HG02885 (cell line): ENCODE data around the gene ITPK1.
A peak's percentile ranks its signal among the peaks of the same experiment; 100 is the strongest.

Experiments used
- ATAC-seq: cut with Tn5 transposase; IDR thresholded peaks from one replicate; pipeline ENCODE4 v1.9.1; 2021; ENCODE audit warnings: mild to moderate bottlenecking; ENCODE audit not compliant: unreplicated experiment, poor library complexity

The ITPK1 gene

DNA sequence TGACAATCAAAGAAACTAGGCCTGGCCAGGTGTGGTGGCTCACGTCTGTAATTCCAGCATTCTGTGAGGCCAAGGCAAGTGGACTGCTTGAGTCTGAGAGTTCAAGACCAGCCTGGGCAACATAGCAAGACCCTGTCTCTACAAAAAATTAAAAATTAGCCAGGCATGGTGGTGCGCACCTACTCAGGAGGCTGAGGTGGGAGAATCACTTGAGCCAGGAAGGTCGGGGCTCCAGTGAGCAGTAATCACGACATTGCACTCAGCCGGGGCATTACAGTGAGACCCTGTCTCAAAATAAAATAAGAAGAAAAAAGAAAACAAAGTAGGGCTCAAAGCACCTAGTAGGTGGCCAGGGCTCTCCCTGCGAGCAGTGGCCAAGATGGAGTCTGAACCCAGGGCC lies 113.7 kb downstream of the ITPK1 start:
- ATAC-seq = no peak

DNA sequence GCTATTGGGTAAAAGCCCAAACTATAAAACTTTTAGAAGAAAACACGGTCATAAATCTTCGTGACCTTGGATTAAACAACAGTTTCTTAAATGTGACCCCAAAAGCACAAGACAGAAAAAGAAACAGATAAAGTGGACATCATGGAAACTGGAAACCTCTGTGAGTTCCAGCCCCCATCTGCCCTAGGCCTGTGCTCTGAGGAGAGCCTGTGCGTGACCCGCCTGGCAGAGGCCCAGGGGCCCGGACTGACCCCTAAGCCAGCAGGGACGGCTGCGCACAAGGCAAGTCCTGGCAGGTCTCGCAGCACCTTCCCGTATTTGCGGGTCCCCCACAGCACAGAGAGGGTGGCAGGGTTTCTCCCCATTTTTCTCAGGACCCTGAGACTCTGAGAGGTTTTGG lies 116.8 kb downstream of the ITPK1 start:
- no peak for ATAC-seq

DNA sequence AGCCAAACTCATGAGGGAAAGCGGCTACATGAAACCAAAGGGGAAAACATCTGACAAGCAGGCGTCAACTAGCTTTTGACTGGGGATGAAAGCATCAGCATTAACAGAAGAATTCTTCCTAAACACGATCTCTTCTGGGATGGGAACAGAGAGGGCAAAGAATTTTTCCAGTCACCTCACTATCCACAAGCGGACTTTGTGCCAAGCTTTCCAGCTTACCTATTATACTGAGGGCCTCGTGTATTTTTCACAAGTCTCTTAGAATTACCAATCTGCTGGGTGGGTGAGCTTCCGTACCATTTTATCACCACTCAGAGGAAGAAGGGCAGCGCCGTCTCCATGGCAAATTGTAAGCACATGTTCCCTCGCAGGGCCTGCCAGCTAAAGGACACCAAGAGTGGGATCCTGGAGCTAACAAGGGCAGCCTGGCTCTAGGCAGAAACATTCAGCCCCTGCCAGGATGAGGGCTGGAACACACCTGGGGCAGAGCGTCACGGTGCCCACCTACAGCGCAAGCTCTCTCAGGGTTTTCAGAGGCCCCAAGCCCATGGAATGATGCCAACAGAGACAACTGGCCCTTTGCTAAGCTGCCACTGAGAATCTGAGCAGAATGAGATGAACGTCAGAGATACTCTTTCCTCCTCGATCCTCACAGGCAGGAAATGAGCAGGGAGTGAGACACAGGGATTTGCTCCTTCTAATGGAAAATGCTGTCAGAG lies 118.2 kb downstream of the ITPK1 start:
- ATAC-seq = no peak

DNA sequence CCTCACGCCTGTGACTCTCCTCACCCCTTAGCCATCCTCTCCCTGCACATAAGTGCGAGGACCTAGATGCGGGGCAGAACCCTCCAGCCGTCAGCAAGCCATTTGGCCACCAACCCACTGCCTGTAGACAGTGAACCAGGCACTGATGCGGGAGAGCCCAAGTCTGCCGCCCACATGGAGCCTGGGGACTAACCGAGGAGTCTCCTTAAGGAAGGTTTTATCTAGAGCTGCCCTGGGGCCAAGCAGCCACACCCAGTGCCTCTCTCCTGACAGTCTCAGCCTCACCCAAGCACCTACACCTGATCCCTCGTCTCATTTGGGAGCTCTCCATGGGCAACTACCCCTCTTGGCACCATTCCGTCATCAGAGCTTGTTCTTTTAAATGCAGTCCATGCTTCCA lies 120.1 kb downstream of the ITPK1 start:
- no peak for ATAC-seq

DNA sequence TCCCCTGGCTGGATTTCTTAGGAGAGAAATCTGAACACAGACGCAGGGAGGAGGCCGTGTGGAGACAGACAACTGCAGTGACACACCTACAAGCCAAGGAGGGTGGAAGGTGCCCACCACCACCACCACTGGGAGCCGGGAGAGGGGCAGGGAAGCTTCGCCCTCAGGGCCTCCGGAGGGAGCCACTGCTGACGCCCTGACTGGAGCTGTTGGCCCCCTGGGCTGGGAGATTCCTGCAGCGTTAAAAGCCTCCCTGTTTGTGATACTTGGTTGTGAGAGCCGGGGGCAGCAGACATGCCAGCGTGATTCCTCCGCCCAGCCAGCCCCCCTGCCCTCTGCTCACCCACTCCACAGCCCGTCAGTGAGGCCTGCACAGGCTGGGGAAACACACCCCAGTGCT lies 120.8 kb downstream of the ITPK1 start:
- no peak for ATAC-seq

DNA sequence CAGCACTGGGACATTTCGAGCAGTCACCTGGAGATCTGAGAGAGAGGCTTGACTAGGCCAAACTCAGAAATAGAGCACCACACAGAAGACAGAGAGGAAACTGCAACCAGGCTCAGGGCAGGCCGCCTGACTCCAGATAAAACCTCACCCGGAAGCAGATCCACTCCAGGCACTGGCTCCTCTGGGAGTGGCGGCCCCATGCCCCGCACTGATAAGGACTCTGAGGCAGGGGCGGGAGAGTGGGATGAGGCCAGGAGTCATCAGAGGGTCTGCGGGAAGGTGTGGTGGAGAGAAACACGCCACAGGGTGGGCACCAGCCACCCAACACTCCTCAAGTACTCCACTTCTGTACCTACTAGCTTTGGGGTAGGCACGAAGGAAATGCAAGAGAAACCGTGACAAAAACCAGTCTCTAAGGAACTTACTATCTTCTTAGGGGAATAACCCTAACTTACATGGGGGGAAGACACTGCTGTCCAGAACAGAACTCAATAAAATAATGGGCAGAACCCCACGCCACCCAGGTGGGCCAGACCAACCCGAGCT lies 121.5 kb downstream of the ITPK1 start:
- no peak for ATAC-seq

DNA sequence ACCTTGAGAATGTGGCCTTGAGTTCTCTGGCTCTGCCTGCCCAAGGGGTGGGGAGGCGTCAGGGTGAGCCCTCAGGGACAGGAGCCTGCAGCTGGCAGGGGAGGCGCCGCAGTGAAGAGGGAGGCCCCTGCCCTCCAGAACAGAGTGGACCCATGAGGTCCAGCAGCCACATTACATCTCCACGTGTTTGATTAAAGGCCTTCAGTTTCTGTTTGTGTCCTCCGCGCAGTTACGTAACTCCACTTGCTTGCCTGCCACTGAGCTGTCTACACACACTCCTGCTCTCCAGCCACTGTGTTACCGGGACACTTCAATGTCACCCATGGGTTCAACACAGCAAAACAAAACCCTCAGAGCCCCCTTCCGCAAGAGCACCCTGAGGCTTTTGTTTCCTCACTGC lies 122.4 kb downstream of the ITPK1 start:
- ATAC-seq = no peak

DNA sequence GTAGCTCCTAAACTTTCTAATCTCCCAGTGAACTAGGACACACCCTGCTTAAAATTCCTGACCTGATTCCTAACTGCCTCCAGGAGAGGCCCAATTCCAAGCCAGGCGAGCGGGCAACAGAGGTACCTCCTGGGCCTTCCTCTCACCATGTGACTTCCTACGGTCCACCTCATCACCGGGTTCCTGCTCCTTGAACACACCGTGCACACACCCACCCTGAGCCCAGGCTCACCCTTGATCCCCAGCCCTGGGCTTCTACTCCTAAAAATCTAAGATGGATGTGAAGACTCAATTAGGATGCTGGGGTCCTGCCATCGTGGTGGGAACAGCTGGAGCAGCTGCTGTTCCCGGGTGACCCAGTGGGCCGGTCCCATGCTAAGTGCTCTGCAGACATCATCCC lies 124.2 kb downstream of the ITPK1 start:
- ATAC-seq = no peak

DNA sequence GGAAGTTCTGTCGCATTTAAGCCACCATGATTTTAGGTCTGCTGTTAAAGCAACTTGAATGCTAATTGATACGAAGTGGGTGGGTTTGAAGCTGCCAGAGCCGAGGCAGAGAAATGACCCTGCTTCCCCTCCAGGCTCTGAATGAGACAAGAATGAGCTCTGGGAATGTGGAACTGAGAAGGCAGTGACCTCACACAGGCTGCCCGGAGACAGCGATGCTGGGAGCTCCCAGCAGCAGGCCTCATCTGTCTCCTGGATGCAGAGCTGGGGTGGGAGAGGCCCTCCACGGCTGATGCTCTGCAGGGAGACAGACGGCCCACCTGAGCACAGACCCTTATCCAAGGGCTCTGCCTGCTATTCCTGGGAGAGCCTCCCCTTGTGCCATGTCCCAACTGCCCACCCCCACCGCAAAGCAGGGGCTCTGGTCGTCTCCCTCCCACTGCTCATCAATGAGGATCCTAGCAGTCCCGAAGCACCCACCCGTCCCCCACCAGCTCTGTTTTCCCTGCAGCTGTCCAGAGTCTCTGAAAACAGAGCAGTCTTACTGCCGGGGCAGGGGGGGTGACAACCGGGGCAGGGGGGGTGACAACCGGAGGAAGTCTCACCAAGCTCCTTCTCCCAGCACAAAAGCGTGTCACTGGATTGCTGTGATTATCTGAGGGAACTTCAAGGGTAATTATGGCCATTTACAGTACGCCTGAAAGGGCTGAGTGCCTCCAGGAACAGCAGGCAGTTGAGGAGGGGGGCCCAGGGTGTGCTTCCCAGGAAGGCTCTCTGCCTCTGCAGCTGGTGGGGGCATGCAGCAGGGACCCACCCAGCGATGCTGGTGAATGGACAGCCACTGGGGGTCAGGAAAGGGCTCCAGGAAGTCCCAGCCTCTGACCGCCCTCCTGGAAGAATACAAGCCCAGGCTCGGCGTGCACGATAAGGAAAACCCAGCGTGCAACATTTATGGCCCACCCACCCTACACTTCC lies 125.0 kb downstream of the ITPK1 start:
- no peak for ATAC-seq

DNA sequence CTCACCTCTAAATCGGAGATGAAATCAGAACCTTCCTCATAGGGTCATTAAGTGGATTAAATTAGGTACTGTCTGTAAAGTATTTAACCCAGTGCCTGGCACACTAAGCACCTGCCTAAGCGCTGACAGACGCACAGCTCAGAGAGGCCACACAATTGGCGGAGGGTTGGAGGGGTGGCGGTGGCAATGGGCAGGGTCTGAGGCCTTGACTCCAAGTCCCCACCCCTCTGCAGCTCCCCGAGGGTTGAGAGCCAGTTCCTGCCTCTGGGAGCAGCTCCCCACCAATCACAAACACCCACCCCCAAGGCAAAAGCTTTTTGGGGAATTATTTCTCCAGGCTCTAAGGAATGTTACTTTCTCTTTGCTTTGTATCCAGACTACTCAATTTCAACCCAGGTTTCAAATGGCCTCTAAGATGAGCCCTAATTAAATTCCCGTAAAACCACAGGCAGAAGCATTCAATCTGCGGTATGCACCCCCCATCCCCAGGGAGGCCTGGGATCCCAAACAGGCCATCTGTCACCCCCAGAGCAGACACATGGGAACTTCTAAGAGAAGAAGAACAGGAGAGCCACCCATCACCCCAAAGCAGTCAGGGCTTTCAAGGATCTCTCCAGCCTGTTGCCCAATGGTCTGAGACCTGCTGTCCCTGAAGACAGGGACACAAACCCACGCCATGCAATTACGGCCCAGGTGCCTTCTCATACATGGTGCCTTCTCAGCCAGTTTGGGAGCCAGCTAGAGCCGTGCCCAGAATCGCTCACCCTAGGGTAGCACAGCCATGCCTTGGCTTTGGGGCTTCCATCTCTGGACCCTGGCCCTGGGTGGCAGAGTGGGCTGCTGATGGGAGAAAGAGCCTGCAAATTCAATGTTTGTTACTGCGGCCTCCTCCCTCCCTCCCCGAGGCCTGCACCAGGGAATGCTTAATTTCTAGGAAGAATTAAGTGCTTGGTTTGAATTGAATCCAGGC lies 126.7 kb downstream of the ITPK1 start:
- no peak for ATAC-seq

DNA sequence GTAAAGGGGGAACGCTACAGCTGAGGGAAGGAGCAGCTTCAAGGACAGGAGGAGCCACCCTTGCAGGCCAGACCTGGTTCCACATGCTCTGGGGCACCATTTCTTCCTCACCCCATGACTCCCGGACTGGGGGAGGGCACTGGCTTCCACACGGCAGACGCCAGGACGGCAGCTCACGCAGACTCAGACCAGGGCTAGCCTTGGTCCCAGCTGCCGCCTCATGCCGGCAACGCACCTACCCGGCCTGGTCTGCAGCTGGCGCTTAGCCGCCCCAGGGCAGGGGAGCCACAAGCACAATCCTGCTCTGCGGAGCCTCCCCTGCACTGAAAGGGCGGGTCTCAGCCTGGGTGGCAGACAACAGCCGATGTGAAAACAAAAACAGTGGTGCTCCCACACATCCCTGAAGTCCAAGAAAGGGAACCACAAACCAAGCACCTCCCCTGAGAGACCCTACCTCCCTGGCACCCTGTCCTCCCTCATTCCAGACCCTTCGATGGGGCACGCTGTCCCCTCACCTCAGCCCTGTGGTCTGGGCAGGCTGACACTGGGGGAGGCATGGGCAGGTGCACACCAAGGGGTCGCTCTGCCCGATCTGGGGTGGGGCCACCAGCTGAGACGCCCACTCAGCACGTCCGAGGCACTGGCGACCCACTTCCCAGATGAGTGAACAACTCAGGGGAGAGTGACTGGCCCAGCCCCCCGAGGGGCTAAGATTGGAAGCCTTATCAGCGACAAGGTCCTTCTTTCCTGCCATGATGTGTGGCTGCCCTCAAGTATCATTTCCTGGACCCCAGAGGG lies 127.8 kb downstream of the ITPK1 start:
- ATAC-seq = no peak

DNA sequence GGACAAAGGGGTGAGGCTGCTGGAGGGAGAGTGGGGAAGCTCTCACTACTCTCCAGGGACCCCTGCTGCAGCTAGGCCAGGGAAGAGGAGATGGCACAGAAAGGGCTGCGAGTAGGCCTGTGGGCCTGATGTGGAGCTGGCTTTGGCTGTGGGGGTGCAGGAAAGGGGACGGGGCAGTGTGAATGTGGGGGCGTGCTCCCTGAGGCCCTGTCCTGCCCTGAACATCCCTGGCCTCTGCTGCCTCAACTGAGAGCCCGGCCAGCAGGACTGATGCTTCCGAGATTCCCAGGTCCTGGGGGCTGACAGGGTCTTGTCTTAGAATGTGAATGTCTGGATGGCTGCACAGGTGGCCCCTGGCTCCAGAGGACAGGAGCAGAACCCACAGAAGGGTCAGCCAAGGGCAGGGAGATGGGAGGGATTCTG lies 128.6 kb downstream of the ITPK1 start:
- no peak for ATAC-seq

DNA sequence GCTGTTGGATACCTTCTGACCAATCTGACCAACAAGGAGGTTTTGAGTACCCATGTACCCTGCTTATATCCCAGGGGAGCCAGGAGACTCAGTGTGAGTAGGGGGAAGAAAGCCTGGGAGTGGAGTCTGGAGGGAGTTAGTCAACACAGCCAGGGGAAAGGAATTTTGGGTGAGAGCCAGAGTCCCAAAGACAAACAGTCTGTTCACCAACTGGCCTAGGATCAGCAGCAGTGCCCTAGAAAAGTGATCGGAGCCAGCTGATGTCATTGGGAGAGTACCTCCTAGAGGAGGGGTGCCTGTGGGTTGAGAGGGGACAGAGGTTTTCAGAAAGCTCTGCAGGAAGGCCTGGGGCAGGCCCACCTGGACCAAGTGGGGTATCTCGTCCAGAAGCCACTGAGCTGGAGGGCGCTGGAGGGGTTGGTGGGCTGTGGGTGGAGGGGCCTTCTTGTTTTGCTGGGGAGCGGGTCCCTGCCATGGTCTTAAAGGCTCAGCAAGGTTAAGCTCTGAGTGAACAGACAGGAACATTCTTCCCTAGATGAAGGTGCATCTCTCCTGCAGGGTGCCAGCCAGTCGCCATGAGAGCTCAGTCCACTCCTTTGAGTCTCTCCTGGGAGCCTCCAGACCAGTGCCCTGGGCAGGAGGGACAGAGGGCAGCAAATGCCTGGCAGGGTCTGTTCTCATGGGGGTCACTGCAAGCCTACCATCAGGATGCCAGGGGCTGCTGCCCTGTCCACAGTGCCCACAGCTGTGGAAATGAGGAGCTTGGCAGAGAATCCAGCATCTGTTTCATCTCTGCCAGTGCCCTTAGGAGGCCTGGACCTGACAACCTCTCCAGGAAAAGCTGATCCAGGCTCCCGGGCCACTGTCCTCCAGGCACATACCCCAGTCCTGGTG lies 129.2 kb downstream of the ITPK1 start:
- ATAC-seq = no peak

DNA sequence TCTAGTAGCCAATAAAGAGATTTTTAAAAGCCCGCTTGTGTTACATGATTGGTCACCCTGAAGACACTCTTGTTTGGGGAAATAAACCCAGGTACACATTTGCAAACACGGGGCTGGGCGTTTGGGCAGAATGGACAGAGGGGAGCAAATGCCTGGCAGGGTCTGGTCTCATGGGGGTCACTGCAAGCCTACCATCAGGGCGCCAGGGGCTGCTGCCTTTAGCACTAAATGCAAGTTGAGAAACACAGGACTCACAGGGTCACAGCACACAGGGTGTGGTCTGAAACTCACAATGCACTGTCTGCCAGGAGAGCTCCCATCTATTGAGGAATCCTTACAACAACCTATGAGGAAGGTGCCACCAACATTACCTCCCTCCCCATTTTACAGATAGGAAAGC lies 130.2 kb downstream of the ITPK1 start:
- no peak for ATAC-seq

DNA sequence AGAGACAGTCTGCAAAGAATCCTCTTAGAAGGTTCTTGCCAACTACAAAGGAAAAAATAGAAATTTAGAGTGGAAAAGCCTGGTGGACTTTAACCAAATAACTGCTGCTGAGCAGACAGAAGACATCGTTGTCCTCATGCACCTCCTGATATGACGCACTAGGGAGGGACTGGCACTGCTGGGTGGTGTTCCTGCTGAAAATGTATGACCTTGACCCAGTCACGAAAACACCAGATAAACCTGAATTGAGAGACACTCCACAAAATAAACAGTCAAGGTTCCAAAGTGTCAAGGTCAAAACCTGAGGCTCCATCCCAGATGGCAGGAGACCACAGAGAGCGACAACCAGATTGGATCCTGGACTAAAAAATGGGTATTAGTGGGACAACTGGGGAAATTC lies 130.8 kb downstream of the ITPK1 start:
- no peak for ATAC-seq

DNA sequence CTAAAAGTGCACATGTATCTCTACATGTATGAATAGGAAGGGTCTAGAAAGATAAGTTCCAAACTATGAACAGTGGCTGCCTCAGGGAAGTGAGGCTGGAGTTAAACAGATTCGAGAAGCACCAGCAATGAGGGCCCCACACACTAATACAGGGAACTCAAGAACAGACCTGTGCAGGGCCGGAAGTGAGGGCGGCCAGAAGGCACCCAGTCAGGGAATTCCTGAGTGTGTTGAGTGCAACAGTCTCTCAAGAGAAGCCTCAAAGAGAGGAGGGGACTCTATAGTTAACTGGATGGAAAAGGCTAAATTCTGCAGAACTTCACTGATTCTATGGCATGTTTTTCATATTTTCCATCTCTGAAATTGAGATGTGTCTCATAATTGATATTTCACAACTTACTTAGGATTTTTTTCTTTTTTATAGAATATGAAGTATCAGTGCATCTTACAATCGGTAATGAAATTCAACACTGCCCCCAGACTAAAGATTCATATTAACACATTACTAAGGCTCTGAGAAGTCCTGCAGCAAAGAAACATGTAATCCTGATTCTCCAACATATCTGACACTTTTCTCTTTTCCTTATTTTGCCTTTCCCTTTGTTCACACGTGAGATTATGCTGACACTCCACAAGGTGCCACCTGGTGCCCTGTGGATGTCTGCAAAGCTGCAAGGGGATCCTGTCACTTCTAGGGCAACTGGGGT lies 131.5 kb downstream of the ITPK1 start:
- peak; percentile 64 for ATAC-seq

DNA sequence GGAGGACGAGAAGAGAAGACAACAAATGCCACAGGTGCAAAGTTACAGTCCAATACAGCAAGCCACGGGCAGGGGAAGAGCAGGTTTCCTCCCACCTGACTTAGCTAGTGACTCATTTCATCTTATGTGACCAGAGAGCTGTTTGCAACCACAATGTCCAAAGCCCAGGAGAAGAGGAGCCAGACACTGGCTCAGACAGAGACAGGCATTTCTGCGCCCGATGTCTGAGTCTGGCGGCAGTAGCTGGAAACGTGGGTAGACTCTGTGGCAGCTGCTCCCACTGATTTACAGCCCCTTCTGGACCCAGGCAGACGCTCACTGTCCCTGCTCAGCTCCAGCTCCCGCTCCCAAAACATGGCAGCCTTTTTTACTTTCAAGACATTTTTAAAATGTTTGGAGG lies 132.8 kb downstream of the ITPK1 start:
- no peak for ATAC-seq

DNA sequence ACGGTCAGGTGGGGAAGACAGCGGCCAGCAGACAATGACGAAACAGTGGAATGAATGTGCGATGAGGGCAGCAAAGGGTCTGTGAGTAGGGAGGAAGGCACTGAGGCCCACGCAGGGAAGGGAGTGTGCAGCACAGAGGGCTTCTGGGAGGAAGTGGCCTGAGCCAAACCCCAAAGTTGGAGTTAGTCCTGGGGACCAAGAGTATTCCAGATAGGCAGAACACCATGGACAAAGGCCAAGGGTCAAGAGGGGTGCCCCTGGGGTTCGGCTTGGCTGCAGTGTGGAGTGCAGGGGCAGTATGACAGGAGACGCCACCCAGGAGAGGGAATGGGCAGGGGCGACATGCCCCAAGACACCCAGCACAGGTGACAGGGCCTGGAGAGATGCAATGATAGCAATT lies 134.0 kb downstream of the ITPK1 start:
- ATAC-seq = no peak
